A549 (cell line): ENCODE data around the gene GRK6. TPM values are rescaled to one million over a fixed set of nuclear protein-coding genes. Genes with fewer than 3 reads are reported as not detected.
A peak's percentile ranks its signal among the peaks of the same experiment; 100 is the strongest.

Source experiments
- ATAC-seq, 2 experiments: fragments of 200-7000 bp in 1 of 2; fragments of >200 bp in 1 of 2; cut with Nextera tagmentation in 1 of 2; cut with Tn5 transposase in 1 of 2; 3 replicates each; pipeline versions ENCODE4 v1.8.0 to v1.9.1; 2018 to 2020; ENCODE audit warnings: mild to moderate bottlenecking in 1 of 2, moderate library complexity in 1 of 2
- CTCF ChIA-PET: fragments of 300-600 bp; sonication (Branson Sonifier 250); formaldehyde crosslinking; extraction: SDS; loops from one replicate; lab custom pipeline; 2021; ENCODE audit warnings: antibody characterized with exemption, inconsistent platforms; lab: Yijun Ruan, JAX
- POLR2A ChIA-PET: fragments of 350-600 bp; formaldehyde crosslinking; extraction: SDS; loops from one replicate; lab custom pipeline; 2021; ENCODE audit warnings: antibody characterized with exemption, inconsistent platforms; lab: Yijun Ruan, JAX
- DNase-seq, 2 experiments: peaks; one replicate each; pipeline versions ENCODE4 v3.0.0 to v3.0.0-alpha.2; 2011 to 2016; ENCODE audit warnings: low read depth in 1 of 2, low spot score in 1 of 2
- FAIRE-seq: peaks from 2 replicates; lab custom pipeline; 2011; peaks lifted over from hg19 to GRCh38; lab: Jason Lieb, UNC
- H3K27ac ChIP-seq, 2 experiments: fragments of >200 bp; sonication (Bioruptor Twin); formaldehyde crosslinking; 3 replicates each; pipeline ENCODE4 v1.5.1; 2016 to 2017
- H3K4me1 ChIP-seq: fragments of >200 bp; sonication (Bioruptor Twin); formaldehyde crosslinking; 3 replicates; pipeline ENCODE4 v1.6.1; 2016
- H3K4me2 ChIP-seq: fragments of >200 bp; sonication (Bioruptor Twin); formaldehyde crosslinking; 3 replicates; pipeline ENCODE4 v1.6.1; 2016
- H3K4me3 ChIP-seq: fragments of >200 bp; sonication (Bioruptor Twin); formaldehyde crosslinking; 3 replicates; pipeline ENCODE4 v1.5.1; 2016
- H3K9me3 ChIP-seq: fragments of >200 bp; sonication (Bioruptor Twin); formaldehyde crosslinking; 3 replicates; pipeline ENCODE4 v1.6.1; 2016
- CBX8 ChIP-seq: fragments of 200-600 bp; sonication (generic); IDR thresholded peaks from 2 replicates; pipeline ENCODE4 v1.6.1; 2016
- CEBPB ChIP-seq, 2 experiments: fragments of >200 bp in 1 of 2; sonication (Bioruptor Twin) in 1 of 2; formaldehyde crosslinking in 1 of 2; IDR thresholded peaks; 2 replicates each; pipeline ENCODE4 v1.6.1; 2012 to 2016
- EHF ChIP-seq: fragments of 250-450 bp; sonication (Bioruptor Pico); IDR thresholded peaks from 2 replicates; pipeline ENCODE4 v1.5.0; 2020; ENCODE audit warnings: mild to moderate bottlenecking
- EHMT2 ChIP-seq: fragments of 200-600 bp; sonication (generic); IDR thresholded peaks from 2 replicates; pipeline ENCODE4 v1.6.1; 2016; ENCODE audit warnings: antibody characterized with exemption, low read depth, mild to moderate bottlenecking, moderate library complexity
- ESRRA ChIP-seq: fragments of 150-350 bp; IDR thresholded peaks from 2 replicates; pipeline ENCODE4 v1.6.1; 2014; ENCODE audit warnings: mild to moderate bottlenecking, low read length, borderline replicate concordance
- FOSB ChIP-seq: fragments of 250-450 bp; sonication (Bioruptor Pico); IDR thresholded peaks from 2 replicates; pipeline ENCODE4 v1.5.0; 2020; ENCODE audit warnings: mild to moderate bottlenecking, moderate library complexity
- GATA3 ChIP-seq: IDR thresholded peaks from 2 replicates; pipeline ENCODE4 v1.6.1; 2012; ENCODE audit warnings: borderline replicate concordance
- HDAC2 ChIP-seq: fragments of 200-600 bp; sonication (generic); IDR thresholded peaks from 2 replicates; pipeline ENCODE4 v1.6.1; 2016
- HEYL ChIP-seq: fragments of 250-450 bp; sonication (Bioruptor Pico); IDR thresholded peaks from 2 replicates; pipeline ENCODE4 v1.8.0; 2021; ENCODE audit warnings: mild to moderate bottlenecking, moderate library complexity
- JUN ChIP-seq, 2 experiments: fragments of >200 bp; sonication (Bioruptor Twin); formaldehyde crosslinking; IDR thresholded peaks; 2 replicates in 1 of 2; 3 replicates in 1 of 2; pipeline ENCODE4 v1.6.1; 2016 to 2017
- KDM1A ChIP-seq: fragments of 200-600 bp; sonication (generic); IDR thresholded peaks from 2 replicates; pipeline ENCODE4 v1.6.1; 2016; ENCODE audit warnings: low read depth, mild to moderate bottlenecking
- KDM5A ChIP-seq: fragments of 200-600 bp; sonication (generic); IDR thresholded peaks from 2 replicates; pipeline ENCODE4 v1.6.1; 2016; ENCODE audit warnings: antibody characterized with exemption, mild to moderate bottlenecking
- MAFK ChIP-seq: fragments of 450-650 bp; IDR thresholded peaks from 2 replicates; pipeline ENCODE4 v1.6.1; 2014; ENCODE audit not compliant: partially characterized antibody
- PHF8 ChIP-seq: fragments of 200-600 bp; sonication (generic); IDR thresholded peaks from 2 replicates; pipeline ENCODE4 v1.6.1; 2016; ENCODE audit warnings: low read depth, mild to moderate bottlenecking, antibody characterized with exemption, moderate library complexity, borderline replicate concordance
- POLR2AphosphoS2 ChIP-seq: conservative IDR thresholded peaks from 2 replicates; pipeline ENCODE4 v1.6.1; 2012; ENCODE audit warnings: low read length, improper control_type of control experiment, inconsistent platforms
- RARB ChIP-seq: fragments of 250-450 bp; sonication (Bioruptor Pico); IDR thresholded peaks from 2 replicates; pipeline ENCODE4 v1.8.0; 2021; ENCODE audit warnings: mild to moderate bottlenecking, moderate library complexity
- RCOR1 ChIP-seq: fragments of 150-350 bp; IDR thresholded peaks from 2 replicates; pipeline ENCODE4 v1.6.1; 2014; ENCODE audit warnings: antibody characterized with exemption, low read length, low read depth
- RFX5 ChIP-seq: fragments of 450-650 bp; IDR thresholded peaks from 2 replicates; pipeline ENCODE4 v1.7.1; 2014; ENCODE audit warnings: antibody characterized with exemption, mild to moderate bottlenecking, moderate library complexity
- RNF2 ChIP-seq: fragments of 200-600 bp; sonication (generic); IDR thresholded peaks from 2 replicates; pipeline ENCODE4 v1.6.1; 2016; ENCODE audit warnings: low read depth, mild to moderate bottlenecking, antibody characterized with exemption, moderate library complexity, borderline replicate concordance
- SMC3 ChIP-seq: fragments of >200 bp; sonication (Bioruptor Twin); formaldehyde crosslinking; IDR thresholded peaks from 3 replicates; pipeline ENCODE4 v1.6.1; 2018; ENCODE audit warnings: inconsistent platforms
- TFCP2L1 ChIP-seq: fragments of 250-450 bp; sonication (Bioruptor Pico); IDR thresholded peaks from 2 replicates; pipeline ENCODE4 v1.5.0; 2021; ENCODE audit warnings: mild to moderate bottlenecking
- ZFP36 ChIP-seq: fragments of 450-650 bp; IDR thresholded peaks from 2 replicates; pipeline ENCODE4 v1.6.1; 2014; ENCODE audit warnings: borderline replicate concordance; ENCODE audit not compliant: partially characterized antibody
- ZNF302 ChIP-seq: fragments of 250-450 bp; sonication (Bioruptor Pico); IDR thresholded peaks from 2 replicates; pipeline ENCODE4 v1.9.0; 2021; ENCODE audit warnings: inconsistent platforms, mild to moderate bottlenecking, moderate library complexity
- ZSCAN20 ChIP-seq: fragments of 250-450 bp; sonication (Bioruptor Pico); IDR thresholded peaks from 2 replicates; pipeline ENCODE4 v1.8.0; 2022; ENCODE audit warnings: mild to moderate bottlenecking, moderate library complexity
- WGBS: methylation state at CpG from one replicate; pipeline ENCODE4 v1.1.6; 2017; ENCODE audit errors: missing lambda C conversion rate; 5-methylcytosine and 5-hydroxymethylcytosine counted together
- polyA plus RNA-seq, 4 experiments: library from polyadenylated mRNA; depleted of rRNA in 3 of 4; stranded (reverse); fragments of >200 nt; fragmentation: RNase III in 1 of 4; extraction: RNeasy Plus Mini Kit Qiagen cat#74134 plus additional on column Dnase treatment in 1 of 4; gene quantifications; 2 replicates in 3 of 4; 3 replicates in 1 of 4; pipeline ENCODE4 v1.2.3, GENCODE V29; 2011 to 2017
- TF ChIP-seq, protein P1 (sequence below): fragments of >200 bp; sonication (Bioruptor Twin); formaldehyde crosslinking; IDR thresholded peaks from 3 replicates; pipeline ENCODE4 v1.5.1; 2016
- TF ChIP-seq, protein P2 (sequence below): IDR thresholded peaks from 2 replicates; pipeline ENCODE4 v1.6.1; 2012
- TF ChIP-seq, protein P3 (sequence below): fragments of >200 bp; sonication (Bioruptor Twin); formaldehyde crosslinking; IDR thresholded peaks from 3 replicates; pipeline ENCODE4 v1.6.1; 2016

GRK6 gene
- polyA plus RNA-seq, 2 of the 4 experiments (the other 2 are of a cell fraction), result 20.1 to 28.8 TPM

DNA sequence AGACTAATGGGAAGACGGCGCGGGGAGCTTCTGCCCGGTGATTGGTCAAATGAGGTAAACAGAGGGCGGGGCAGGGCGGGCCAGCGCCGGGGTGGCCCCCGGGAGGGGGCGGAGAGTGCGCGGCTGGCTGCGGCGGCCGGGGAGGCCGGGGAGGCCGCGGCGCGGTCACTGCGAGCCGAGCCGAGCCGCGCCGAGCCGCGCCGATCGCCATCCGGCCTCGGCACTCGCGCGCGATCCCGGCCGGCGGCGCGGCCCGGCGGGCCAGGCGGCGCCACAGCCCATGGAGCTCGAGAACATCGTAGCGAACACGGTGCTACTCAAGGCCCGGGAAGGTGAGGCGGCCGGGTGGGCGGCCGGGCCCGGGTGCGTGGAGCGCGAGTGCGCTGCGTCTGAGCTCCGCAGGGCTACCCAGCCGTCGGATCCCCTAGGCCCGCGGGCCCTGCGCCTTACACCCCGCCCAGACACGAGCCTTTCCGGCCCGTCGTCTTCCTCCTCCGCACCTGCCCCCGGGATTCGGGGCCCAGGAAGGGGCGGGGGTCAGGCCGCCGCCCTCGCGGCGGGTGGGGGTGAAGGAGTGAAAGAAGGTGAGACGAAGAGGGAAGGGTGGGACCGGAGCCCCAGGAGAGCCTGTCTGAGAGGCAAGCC is at the start of gene GRK6 (continued):
- TF ChIP-seq JUN (IDR thresholded peaks at IDR 0.05), result peak in 1 of 2 experiments; percentile 38; a peak in 1 of 5 replicates
- no peak for TF ChIP-seq SMC3
- no peak for TF ChIP-seq ESRRA

DNA sequence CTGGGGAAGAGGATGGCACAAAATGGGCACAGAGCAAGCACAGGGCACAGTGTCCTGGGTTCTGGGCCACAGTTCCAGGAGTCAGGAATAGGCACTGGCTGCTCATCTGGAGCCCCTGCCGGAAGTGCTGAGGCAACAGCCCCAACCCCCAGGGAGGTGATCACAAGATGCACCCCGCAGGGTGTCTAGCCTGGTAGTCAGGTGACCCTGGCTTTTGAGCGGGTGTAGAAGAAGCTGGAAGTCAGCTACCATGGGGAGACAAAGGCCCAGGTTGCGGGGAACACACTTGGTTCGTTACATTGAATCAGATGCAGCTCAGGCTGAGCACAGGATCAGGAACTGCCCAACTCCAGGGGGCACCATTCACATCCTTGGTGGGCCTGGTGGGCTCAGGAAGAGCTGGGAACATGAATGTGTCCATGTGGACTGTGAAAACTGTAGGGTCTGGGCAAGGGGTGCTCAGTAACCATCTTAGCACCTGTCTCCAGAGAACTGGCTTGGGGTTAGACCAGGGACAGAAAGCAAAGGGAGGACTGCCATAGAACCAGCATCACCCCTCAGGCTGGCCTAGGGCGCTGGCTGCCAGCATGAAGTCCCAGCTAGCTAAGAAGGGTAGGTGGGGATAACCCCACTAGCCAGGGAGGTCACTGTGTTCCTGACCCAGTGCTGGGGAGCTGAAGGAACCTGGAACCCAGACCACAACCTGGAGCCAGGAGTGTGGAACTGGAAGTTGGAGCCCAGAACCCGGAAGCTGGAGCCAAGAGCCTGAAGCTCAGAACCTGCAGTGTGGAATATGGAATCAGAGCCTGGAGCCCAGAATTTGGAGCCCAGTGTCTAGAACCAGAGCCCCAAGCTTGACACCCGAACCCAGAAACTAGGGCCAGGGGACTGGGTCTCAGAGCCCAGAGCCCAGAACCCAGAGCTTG is 48.4 kb upstream of the GRK6 start:
- Histone ChIP-seq H3K4me2 (peak overlapping the region; percentile 65; the same call in 2 of the 3 replicates), H3K4me3 (no peak overlapping the region), H3K9me3 (no peaks in the 10 kb centered on the region), H3K4me1 (peaks cover 23% of the 10 kb centered on the region), H3K27ac (peak overlapping the region; percentile 85 to 89)
- TF ChIP-seq CBX8 (no peak), JUN (IDR thresholded peaks at IDR 0.05) (0 out of 5 replicates have a peak, but pooled peaks of 1 of the 2 experiments have one; percentile 8), PHF8 (no peak), KDM5A (no peak), GATA3 (no peak), ZFP36 (no peak)
- DNase-seq (no peak), FAIRE-seq (no peak), ATAC-seq (no peak; a peak in 1 of 6 replicates)
- ChIA-PET CTCF (interaction anchor here (1.0 to 43.1 kb wide), 10 partner anchors 1 to 123 kb away, joined by 3 to 1107 read pairs (median 5); partner anchors contain the start of genes F12, LMAN2, PFN3 and SLC34A1), POLR2A (interaction anchor here (1.0 to 1.1 kb wide), 2 partner anchors 24 to 48 kb away, joined by 3 to 5 read pairs; partner anchors contain the start of gene GRK6)
- 84% methylated on average over 7 of the region's 8 CpGs for WGBS

DNA sequence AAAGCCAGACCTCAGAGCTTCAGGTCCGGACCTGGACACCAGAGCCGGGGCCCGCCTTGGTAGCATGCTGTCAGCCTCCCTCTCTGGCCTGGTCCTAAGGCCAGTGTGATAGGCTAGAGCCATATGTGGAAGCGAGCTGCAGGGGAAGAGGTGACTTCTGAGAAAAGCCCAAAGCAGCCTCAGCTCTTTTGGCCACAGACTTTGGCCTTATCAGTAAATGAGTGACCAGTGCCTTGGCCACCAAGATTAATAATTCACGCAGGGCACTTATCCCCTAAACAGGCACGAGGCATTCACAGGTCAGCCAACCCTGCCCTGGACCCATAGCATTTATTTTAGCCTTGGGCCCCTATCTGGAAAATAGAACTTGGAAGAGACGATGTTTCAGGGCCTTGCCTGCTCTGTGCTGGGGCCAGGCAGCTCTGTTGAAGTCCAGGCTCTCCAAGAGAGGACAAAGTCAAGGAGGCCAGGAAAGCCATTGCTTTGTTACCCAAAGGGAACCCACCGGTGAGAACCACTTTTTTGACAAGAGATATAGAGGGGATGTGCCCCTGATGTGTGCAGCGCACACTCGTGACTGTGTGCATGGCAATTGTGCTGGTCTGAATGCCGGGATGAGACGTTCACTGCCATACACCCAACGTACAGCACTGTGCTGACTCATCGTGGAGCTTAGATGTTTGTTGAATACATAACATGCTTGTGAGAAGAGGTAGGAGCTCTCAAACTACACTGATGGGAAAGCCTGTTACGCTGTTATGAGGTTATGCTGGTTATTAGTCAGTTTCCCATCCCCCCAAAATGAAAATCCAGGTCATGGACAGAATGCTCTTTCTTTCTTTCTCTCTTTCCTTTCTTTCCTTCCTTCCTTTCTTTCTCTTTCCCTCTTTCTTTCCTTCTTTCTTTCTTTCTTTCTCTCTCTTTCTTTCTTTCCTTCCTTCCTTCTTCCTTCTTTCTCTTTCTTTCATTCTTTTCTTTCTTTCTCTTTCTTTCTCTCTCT is 47.3 kb upstream of the GRK6 start:
- ATAC-seq (peak; percentile 74 to 90), FAIRE-seq (peak; percentile 79), DNase-seq (peak; percentile 84 to 89)
- Histone ChIP-seq H3K27ac (peak overlapping the region; percentile 85 to 89), H3K4me3 (no peak overlapping the region), H3K4me2 (peak overlapping the region; percentile 65), H3K4me1 (peaks cover 23% of the 10 kb centered on the region), H3K9me3 (no peaks in the 10 kb centered on the region)
- ChIA-PET POLR2A (interaction anchor here (1.0 to 1.2 kb wide), 3 partner anchors 11 to 47 kb away, joined by 3 to 5 read pairs (median 3); partner anchors contain the start of gene GRK6), CTCF (interaction anchor here (0.5 to 43.1 kb wide), 10 partner anchors 0 to 122 kb away, joined by 3 to 1107 read pairs (median 5); partner anchors contain the start of genes F12, LMAN2, PFN3 and SLC34A1)
- WGBS, result 34% methylated on average over 15 of the region's 15 CpGs
- TF ChIP-seq ESRRA (no peak), POLR2AphosphoS2 (no peak), PHF8 (no peak), KDM5A (no peak), RARB (no peak), MAFK (peak; percentile 94), EHF (peak; percentile 65), EHMT2 (no peak), JUN (IDR thresholded peaks at IDR 0.05) (0 out of 5 replicates have a peak, but pooled peaks of 1 of the 2 experiments have one; percentile 3), TFCP2L1 (CRISPR knock-in tag) (no peak), CEBPB (IDR thresholded peaks at IDR 0.05) (no peak), GATA3 (no peak), FOSB (CRISPR knock-in tag) (no peak), ZSCAN20 (no peak), RNF2 (no peak), ZNF302 (CRISPR knock-in tag) (peak; percentile 79), KDM1A (no peak), HDAC2 (no peak), CBX8 (no peak), HEYL (no peak), RCOR1 (no peak), RFX5 (no peak)
- TF ChIP-seq, protein P1, sequence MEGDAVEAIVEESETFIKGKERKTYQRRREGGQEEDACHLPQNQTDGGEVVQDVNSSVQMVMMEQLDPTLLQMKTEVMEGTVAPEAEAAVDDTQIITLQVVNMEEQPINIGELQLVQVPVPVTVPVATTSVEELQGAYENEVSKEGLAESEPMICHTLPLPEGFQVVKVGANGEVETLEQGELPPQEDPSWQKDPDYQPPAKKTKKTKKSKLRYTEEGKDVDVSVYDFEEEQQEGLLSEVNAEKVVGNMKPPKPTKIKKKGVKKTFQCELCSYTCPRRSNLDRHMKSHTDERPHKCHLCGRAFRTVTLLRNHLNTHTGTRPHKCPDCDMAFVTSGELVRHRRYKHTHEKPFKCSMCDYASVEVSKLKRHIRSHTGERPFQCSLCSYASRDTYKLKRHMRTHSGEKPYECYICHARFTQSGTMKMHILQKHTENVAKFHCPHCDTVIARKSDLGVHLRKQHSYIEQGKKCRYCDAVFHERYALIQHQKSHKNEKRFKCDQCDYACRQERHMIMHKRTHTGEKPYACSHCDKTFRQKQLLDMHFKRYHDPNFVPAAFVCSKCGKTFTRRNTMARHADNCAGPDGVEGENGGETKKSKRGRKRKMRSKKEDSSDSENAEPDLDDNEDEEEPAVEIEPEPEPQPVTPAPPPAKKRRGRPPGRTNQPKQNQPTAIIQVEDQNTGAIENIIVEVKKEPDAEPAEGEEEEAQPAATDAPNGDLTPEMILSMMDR, result no peak
- TF ChIP-seq, protein P2, sequence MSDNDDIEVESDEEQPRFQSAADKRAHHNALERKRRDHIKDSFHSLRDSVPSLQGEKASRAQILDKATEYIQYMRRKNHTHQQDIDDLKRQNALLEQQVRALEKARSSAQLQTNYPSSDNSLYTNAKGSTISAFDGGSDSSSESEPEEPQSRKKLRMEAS, result peak; percentile 84; the same call in 1 of the 2 replicates
- TF ChIP-seq, protein P3, sequence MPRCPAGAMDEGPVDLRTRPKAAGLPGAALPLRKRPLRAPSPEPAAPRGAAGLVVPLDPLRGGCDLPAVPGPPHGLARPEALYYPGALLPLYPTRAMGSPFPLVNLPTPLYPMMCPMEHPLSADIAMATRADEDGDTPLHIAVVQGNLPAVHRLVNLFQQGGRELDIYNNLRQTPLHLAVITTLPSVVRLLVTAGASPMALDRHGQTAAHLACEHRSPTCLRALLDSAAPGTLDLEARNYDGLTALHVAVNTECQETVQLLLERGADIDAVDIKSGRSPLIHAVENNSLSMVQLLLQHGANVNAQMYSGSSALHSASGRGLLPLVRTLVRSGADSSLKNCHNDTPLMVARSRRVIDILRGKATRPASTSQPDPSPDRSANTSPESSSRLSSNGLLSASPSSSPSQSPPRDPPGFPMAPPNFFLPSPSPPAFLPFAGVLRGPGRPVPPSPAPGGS, result no peak
